ENCODE measurements around the gene GM2A. TPM values are rescaled to one million over a fixed set of nuclear protein-coding genes. Genes with fewer than 3 reads are reported as not detected.
A peak's percentile ranks its signal among the peaks of the same experiment; 100 is the strongest.

Gene GM2A
- total and polyA plus RNA-seq, 9 of the 15 experiments (the other 6 are each of a cell fraction or from before 2014, with no cell fraction given): 5.8 to 36.0 (median 10.0) TPM

- TF ChIP-seq LCOR (CRISPR knock-in tag; IDR thresholded peaks at IDR 0.05): no peak
- TF ChIP-seq SMAD3 (CRISPR knock-in tag; conservative IDR thresholded peaks at IDR 0.05): 0 out of 2 replicates have a peak, but pooled peaks have one; percentile 45
- TF ChIP-seq DIDO1 (tag; IDR thresholded peaks at IDR 0.05; ENCODE audit: low read depth): no peak
- TF ChIP-seq ZNF518B (CRISPR knock-in tag; IDR thresholded peaks at IDR 0.05): no peak
Observed at GRCh38 chr5:151213803-151214613, 39.0 kb upstream of the GM2A start (continued).
